Left cardiac atrium (tissue), 4 donors: ENCODE measurements around the gene AQP12A. TPM values are rescaled to one million over a fixed set of nuclear protein-coding genes. Genes with fewer than 3 reads are reported as not detected.

ENCODE experiments used
- ATAC-seq, 2 donors: fragments of 200-7000 bp; cut with Tn5 transposase; one replicate each; pipeline ENCODE4 v1.9.1; 2020; ENCODE audit warnings: mild to moderate bottlenecking in 2 of 2, moderate library complexity in 2 of 2
- DNase-seq: peaks from one replicate; pipeline ENCODE4 v3.0.0-alpha.2; 2020
- intact Hi-C, 2 donors: fragments of 100-400 bp; cut with DNase I; formaldehyde crosslinking; loops; one replicate each; pipeline versions ENCODE4 v1.14.1 to v1.15.1; 2022 to 2023
- total RNA-seq, 2 donors: library from RNA; stranded (reverse); fragmentation: NEBNext Ultra II Directional; extraction: Animal tissue kit (Norgen Biotek cat#: 25700); gene quantifications; one replicate each; pipeline ENCODE4 v1.2.1, GENCODE V29; 2021
- donor health status: DM: no; HTN: yes; CAD: no.
- donor health status: DM: no; HTN: yes; CAD: no; lungs with severe emphysema.
- donor health status: DM: yes; HTN: yes; CAD: no.
- donor health status: Dilated cardiomyopathy.

AQP12A gene
- total RNA-seq, 2 donors from 2014 or later = not detected

GRCh38 chr2:240730501-240731177 lies 39.0 kb downstream of the AQP12A start:
- no peak for DNase-seq
- intact Hi-C loops = no loop called here
- ATAC-seq = no peak

- DNase-seq = no peak
- ATAC-seq = no peak
- intact Hi-C loops = no loop called here
Measured at GRCh38 chr2:240731178-240731545, 39.5 kb downstream of the AQP12A start.

GRCh38 chr2:240732184-240732583 lies 40.5 kb downstream of the AQP12A start:
- ATAC-seq (no peak), DNase-seq (no peak)
- intact Hi-C loops = no loop called here

- no peak for DNase-seq
- no peak for ATAC-seq
- intact Hi-C loops = no loop called here
Measured at GRCh38 chr2:240732911-240733622, 41.4 kb downstream of the AQP12A start.

- intact Hi-C loops = no loop called here
- DNase-seq (no peak), ATAC-seq (no peak)
Measured at GRCh38 chr2:240733803-240734495, 42.3 kb downstream of the AQP12A start.

- DNase-seq (no peak), ATAC-seq (no peak)
- intact Hi-C loops = no loop called here
Measured at GRCh38 chr2:240734756-240735155, 43.1 kb downstream of the AQP12A start.

GRCh38 chr2:240735476-240735875 lies 43.8 kb downstream of the AQP12A start:
- ATAC-seq (no peak), DNase-seq (no peak)
- intact Hi-C loops = no loop called here

GRCh38 chr2:240736281-240737250 lies 44.9 kb downstream of the AQP12A start:
- DNase-seq (no peak), ATAC-seq (no peak)
- intact Hi-C loops = no loop called here

GRCh38 chr2:240737512-240737911 lies 45.8 kb downstream of the AQP12A start:
- DNase-seq (no peak), ATAC-seq (no peak)
- intact Hi-C loops = no loop called here

GRCh38 chr2:240737958-240738357 lies 46.3 kb downstream of the AQP12A start:
- intact Hi-C loops = no loop called here
- DNase-seq (no peak), ATAC-seq (no peak)

- no peak for ATAC-seq
- intact Hi-C loops = no loop called here
- no peak for DNase-seq
Measured at GRCh38 chr2:240739797-240740196, 48.1 kb downstream of the AQP12A start.

- no peak for ATAC-seq
Measured at GRCh38 chr2:240741091-240741490, 49.4 kb downstream of the AQP12A start.

GRCh38 chr2:240742602-240743095 lies 51.0 kb downstream of the AQP12A start:
- ATAC-seq = no peak
- intact Hi-C loops = no loop called here

More at GRCh38 chr2:240741091-240741490, 49.4 kb downstream of the AQP12A start:
- no peak for DNase-seq
- intact Hi-C loops = no loop called here

GRCh38 chr2:240745456-240745855 lies 53.8 kb downstream of the AQP12A start:
- DNase-seq (no peak), ATAC-seq (no peak)
- intact Hi-C loops = no loop called here

More at GRCh38 chr2:240742602-240743095, 51.0 kb downstream of the AQP12A start:
- no peak for DNase-seq

GRCh38 chr2:240745962-240746361 lies 54.3 kb downstream of the AQP12A start:
- intact Hi-C loops = no loop called here
- ATAC-seq (no peak), DNase-seq (no peak)

GRCh38 chr2:240746671-240747070 lies 55.0 kb downstream of the AQP12A start:
- ATAC-seq (no peak), DNase-seq (no peak)
- intact Hi-C loops = no loop called here

GRCh38 chr2:240747256-240747655 lies 55.6 kb downstream of the AQP12A start:
- DNase-seq = no peak
- intact Hi-C loops = no loop called here
- ATAC-seq = no peak
